ENCODE measurements around the gene NPC1.
"Not testable (repeated sequence)": the region's sequence is repeated elsewhere in the genome, so short reads cannot be mapped to it uniquely, and the experiment has no call there.

Gene NPC1

DNA sequence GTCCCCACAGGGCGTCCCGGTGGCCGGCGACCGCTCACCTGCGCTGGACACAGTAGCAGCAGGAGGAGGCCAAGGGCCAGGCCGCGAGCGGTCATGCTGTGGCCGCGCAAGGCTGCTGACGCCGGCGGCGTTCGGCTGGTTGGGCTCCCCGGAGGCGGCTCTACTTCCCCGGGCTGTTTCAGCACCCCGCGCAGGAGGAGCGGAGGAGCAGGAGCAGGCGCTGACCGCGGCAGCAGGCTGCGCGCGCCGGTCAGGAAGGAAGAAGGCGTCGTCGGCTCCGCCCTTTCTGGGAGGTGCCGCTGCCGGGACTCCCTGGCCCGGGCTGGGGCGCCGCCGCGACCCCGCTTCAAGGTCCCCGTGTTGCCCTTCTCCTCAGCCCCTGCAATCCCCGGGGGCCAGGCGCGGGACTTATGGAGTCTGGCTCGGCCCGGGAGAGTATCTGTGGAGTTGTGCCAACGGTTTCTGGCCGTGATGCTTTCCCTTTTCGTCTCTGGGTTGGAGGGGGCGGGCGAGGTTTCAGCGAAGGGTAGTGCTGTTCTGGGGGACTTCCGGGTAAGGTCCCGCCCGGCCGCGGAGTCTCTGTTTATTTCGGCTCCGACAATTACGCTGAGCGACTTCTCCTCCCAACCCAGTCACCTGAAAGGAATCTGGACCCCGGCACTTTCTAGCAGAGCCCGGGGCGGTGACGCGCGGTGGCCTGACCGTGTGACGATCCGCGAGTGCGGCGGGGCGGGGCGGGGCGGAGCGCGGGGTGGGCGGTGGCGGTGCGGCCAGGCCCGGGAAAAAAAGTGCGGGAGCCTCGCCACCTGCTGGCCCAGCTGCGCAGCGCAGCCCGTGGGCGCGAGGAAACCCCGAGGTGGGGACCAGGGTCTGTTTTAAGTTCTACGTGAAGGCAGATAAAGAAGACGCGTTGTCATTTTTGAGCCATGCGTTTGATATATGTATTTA is at the start of gene NPC1:
TSS of gene NPC1 (minus strand) at position 258 of the 948 bp plus-strand sequence. CDS start at position 95, 163 bp downstream.
- peak; percentile 95 for DNase-seq

DNA sequence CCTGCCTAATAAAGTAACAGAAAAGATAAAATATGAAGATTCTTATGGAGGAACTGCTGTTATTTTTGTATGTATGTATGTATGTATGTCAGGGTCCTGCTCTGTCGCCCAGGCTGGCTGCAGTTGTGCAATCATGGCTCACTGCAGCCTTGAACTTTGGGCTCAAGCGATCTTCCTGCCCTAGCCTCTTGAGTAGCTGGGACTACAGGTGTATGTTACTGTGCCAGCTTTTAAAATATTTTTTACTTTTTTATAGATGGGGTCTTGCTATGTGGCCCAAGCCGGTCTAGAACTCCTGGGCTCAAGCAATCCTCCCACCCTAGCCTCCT is 49.7 kb upstream of the NPC1 start:
- no peak for DNase-seq

DNA sequence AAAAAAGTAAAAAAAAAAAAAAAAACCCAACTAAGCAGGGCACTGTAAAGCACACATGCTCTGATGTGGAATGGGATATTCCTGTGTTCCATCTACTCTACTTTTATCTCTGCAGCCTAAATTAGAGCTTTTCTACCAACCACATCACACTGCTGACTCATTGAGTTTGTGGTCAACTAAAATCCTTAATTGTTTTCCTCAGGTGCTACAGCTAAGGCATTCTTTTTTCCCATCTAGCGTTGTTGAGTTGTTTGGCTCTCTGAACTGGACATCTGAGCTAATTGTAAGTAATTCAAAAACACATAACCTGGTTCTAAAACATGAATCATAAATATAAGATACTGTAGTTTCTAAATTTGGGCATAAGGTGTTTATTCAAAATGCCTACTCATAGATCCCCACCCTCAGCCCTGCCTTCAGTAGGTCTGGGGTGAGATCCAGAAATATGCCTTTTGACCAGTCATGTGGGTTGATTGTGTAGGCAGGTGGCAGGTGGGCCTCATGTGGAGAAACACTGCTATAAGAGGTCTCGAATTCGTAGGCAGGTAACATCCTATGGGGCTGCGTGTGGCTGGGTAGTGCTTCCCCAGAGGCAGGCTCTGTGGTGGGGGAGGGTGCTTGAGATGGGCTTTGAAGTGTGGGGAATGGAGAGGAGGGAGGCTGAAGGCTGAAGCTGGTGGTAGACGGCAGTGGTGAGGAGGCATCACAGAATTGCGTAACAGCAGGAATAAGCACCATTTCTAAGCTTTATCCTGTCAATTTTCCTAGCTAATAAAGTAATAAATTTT is 49.2 kb upstream of the NPC1 start:
- no peak for DNase-seq

DNA sequence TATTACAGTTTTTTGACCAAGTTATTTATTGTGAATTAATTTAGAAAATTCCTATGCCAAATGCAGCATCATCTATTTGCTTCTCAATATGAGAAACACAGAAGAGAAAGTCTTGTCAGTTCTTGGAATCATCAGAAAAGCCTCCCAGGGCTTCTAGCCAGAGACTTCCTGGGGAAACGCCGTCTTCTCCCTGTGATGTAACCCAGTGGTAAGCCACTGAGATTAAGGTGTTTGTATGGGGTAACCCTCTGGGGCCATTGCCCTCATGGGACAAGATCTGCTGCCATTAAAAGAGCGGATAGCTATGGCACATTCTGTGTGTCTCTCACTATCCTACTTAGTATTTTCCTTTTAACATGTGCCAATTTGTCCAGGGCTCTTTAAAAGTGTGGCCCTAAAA is 48.4 kb upstream of the NPC1 start:
- DNase-seq: no peak

DNA sequence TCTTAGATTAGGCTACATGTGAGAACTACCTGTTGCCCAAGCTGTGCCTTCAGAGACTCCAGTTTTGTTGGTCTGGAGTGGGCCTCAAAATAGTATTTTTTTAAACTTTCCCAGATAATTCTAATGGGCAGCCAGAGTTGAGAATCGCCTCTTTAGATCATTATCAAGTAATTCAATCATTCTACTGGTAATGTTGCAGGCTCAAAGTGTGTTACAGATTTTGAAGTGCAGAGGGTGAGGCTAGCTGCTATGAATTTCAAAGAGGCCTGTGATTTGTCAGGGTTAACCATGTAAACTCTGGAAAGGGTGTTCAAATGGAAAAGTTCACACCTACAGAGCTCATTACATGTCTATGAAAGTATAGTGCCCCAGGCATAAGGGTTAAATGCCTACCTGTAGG is 46.3 kb upstream of the NPC1 start:
- DNase-seq: no peak

DNA sequence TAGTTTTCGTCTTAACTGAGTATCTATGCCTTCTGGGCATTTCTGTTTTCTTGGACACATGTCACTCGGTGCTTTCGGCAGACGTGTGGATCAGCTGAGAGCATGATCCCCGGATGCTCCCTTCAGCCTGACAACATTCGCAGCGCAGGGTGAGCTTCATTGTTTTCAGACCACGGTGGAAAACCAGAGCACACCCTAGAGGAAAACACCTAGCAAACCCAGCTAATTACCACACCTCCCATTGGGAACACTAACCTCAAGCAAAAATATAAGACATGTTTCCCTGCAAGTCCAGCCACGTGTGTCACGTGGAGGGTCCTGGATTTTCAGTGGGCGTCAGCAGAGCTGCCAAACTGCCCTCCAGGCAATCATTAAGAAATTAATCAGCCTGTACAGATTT is 45.4 kb upstream of the NPC1 start:
- no peak for DNase-seq

DNA sequence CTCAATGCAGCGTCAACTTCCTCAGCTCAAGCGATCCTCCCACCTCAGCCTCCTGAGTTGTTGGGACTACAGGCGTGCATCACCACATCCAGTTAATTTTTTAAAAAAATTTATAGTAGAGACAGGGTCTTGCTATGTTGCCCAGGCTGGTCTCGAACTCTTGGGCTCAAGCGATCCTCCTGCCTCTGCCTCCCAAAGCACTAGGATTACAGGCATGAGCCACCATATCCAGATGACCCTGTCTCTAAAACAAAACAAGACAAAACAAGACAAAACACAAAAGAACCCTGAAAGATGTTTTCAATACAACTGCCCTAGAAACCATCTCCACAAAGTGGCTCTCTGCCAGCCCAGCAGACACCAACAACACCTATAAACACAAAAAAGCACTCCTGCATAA is 45.0 kb upstream of the NPC1 start:
- no peak for DNase-seq

DNA sequence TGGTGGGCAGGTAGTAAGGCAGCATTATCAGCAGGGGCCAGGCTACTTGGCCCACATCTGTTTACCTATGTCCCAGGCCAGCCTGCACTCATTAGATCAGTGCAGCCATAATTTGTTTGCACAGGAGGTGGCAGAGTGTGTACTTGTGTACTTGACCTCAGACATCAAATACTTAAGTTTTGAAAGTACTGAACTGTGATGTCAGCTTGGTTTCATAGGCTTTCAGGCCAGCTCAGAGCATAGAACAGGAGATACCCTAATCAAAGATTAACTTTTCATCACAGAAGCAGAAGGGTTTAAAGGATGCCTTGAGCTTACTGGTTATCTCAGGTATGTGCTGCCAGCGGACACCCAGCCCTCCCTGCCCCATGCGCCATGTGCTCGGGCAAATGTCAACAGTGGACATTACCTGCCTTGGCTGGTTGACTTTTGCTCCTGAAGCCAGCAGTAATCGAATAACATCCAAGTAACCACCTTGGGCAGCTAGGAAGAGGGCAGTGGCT is 43.2 kb upstream of the NPC1 start:
- no peak for DNase-seq

DNA sequence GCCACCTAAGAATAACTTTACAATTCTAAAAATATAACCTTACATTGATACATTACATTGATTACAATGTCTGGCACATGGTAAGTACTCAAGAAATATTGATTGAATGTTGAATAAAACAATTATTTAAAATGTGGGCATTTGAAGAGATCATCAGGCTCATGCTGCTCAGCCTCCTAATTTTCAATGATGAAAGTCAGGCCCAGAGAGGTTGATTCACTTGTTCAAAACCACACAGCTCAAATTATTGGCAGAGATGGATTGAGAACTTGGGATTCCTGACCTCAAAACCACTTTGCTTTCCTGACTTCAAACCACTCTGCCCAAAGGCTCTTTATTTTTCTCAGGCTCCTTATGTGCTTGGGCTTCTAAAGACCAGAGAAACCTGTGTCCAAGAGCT is 41.7 kb upstream of the NPC1 start:
- DNase-seq: no peak

DNA sequence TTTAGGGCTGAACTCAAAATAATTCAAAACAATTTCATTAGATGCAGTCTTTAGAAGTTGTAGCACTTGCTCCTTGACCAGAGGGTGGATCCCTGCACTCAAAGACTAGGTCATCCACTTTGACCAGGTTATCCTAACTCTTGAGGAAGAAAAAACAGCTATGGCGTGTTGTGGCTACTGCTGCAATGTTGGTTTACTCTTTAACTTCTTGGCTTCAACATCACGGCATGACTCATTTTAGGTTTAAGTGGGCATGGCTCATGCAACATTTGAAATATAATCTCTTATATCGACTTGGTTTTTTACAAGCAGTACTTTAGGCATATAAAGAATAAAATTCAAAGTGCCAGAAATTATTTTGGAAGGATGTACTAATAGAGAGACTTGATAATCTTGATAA is 41.0 kb upstream of the NPC1 start:
- DNase-seq: no peak

DNA sequence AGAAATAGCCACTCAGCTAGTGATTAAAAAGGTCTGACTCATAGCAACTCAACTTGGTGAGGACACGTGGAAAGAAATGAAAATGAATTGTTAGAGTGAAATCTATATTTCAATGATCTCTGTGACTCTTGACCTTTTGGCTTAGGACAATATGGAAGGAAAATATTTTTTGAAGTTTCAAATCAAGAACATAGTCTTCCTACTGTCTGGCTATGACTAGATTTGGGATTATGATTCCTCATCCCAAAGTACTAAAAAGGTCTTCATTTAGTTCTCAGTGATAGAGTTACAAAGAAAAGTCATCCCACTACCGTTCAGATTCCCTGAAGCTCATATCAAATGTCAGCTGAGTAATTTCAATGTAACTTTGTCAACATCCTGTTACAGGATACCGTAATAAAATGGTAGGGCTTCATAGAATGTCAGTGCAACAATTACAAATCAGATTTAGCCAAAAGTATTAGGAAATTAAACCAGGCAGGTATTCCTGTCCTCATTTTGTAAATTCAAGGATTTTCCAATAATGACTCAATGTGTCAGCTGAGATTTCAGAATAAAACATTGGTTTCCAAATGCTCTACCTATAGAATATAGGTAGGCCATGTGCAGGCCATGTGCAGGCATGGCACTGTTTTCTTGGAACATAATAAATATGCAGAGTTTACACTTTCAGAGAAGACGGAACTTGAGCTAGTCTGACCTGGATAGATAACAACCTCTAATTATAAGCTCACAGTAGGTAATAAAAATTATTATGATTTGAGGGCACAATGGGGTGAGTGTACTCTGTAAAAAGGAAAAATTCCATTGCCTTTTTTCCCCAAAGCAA is 40.4 kb upstream of the NPC1 start:
- no peak for DNase-seq

DNA sequence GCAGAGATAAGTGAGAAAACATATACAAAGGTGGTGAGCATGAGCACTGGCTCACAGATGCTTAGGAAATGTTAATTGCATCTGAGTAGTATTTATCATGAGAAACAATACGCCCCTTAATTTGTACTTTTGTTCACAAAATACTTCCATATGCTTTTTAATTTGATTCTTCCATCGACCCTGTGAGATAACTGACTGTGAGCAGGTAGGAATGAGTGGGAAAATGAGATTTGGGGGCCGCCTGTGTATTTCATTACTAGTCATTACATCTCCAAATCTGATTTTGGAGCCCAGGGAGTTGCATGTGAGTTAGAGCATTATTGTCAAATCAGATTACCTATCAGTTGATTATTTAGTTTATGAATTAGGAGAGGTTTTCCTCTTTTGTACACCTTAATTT is 36.7 kb upstream of the NPC1 start:
- no peak for DNase-seq

DNA sequence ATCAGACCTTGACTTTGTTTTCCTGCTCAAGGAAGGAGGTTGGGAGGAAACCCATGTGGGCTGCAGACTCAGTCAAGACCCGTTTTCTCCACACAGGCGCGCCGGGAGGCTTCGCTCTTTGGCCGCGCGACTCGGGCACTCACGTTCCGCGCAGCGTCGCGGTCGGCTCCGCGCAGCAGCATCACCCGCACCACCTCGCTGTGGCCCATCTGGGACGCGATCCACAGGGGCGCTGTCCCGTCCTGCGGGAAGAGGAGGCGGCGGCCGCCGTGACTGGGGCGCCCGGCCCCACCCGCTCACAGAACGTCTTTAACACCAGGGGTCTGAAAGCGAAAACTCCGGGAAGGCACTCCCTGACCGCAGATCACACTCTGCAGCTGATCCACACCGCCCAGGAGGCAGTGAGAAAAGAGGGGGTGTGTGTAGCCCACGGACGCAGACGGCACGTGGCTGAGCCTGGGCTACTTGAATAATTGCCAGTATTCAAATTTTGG is 33.1 kb upstream of the NPC1 start:
- no peak for DNase-seq

DNA sequence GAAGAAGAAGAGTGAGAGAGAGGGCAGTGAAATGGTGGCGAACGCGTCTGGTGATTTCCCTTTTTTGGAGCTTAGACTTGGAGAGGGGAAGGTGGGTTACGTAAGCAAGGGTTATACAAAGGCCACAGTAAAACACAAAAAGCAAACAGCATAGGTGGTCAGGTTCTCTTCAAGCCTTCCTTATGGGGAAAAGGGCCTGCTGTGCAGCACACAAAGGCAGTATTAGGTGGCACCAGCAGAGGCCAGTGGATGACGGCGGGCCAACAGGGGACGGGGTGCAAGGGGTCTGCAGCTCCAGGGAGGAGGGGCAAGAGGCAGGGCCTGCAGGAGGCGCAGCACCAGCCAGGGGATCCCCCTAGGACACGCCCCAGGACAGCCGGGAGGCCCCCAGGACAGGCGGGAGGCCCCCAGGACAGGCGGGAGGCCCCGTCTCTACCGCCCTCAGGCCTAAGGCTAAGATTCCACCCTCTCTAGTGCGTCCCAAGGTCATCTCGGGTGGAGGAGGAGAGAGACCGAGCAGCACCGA is 32.6 kb upstream of the NPC1 start:
- peak; percentile 60 for DNase-seq

DNA sequence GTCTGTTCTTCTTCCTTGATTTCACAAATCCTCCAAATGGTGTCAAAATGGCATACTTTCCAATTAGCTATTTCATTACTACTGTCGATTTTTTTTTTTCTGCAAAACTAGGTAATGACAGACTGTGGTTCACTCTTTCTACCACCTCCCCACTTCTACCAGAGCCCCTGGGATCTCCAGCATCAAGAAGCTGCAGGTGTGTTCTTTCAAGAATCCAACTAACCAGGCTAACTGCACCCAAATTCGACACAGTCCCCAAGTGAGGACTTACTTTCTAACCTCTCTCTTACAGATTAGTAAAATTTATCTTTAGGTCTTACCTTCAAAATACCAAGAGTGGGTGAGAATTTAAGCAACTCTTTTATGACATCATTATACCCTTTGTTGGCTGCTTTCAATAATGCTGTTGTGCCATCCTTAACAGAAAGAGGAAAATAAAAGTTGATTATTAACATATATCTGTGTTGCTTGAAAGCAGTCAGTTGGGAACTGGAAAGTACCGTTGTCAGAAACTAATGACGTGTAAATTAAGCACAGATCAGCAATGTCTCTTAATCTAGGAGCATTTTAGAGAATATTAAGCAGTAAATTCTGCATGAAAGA is 31.2 kb upstream of the NPC1 start:
- DNase-seq: no peak

DNA sequence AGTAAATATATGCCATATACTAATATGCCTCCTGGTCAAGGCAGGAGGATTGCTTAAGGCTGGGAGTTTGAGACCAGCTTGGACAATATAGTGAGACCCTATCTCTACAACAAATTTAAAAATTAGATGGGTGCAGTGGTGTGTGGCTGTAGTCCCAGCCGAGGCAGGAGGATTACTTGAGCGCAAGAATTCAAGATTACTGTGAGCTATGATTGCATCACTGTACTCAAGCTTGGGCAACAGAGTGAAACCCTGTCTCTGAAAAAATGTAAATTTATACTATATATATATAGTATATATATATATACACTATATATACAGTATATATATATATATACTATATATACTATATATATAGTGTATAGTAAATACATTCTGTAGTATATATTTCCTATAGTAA is 30.0 kb upstream of the NPC1 start:
- no peak for DNase-seq

DNA sequence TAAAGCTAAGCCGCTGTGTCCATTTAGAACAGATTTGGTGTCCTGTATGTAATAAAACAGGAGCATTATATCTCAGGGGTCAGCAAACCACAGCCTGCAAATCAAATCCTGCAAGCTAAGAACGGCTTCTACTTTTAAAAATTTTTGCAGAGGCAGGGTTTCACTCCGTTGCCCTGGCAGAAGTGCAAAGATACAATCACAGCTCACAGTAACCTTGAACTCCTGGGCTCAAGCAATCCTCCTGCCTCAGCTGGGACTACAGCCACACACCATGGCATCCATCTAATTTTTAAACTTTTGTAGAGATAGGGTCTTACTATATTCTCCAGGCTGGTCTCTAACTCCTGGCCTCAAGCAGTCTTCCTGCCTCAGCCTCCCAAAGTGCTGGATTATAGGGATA is 28.6 kb upstream of the NPC1 start:
- DNase-seq: no peak

DNA sequence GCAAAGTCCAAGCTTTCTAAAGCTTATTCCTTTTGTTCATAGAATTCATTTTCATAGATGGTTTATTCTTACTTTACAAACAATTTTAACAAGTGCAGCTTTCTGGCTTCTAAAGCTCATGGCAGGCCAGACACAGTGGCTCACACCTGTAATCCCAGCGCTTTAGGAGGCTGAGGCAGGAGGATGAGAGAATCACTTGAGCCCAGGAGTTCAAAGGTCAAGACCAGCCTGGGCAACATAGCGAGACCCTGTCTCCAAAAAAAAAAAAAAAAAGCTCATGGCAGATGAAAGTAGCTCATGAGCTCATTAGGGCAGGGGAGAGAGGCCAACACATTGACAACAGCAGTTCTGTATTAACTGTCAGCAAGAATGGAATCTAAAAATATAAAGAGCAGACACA is 28.1 kb upstream of the NPC1 start:
- no peak for DNase-seq

DNA sequence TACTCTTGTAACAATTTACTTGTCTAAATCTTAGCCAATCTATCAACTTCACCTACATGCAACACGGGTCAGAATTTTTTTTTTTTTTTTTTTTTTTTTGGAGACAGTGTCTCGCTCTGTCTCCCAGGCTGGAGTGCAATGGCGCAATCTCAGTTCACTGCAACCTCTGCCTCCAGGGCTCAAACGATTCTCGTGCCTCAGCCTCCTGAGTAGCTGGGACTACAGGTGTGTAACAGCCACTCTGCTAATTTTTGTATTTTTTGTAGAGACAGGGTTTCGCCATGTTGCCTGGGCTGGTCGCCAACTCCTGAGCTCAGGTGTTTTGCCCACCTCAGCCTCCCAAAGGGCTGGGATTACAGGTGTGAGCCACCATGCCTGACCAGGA is 26.8 kb upstream of the NPC1 start:
- DNase-seq: not testable (repeated sequence)

DNA sequence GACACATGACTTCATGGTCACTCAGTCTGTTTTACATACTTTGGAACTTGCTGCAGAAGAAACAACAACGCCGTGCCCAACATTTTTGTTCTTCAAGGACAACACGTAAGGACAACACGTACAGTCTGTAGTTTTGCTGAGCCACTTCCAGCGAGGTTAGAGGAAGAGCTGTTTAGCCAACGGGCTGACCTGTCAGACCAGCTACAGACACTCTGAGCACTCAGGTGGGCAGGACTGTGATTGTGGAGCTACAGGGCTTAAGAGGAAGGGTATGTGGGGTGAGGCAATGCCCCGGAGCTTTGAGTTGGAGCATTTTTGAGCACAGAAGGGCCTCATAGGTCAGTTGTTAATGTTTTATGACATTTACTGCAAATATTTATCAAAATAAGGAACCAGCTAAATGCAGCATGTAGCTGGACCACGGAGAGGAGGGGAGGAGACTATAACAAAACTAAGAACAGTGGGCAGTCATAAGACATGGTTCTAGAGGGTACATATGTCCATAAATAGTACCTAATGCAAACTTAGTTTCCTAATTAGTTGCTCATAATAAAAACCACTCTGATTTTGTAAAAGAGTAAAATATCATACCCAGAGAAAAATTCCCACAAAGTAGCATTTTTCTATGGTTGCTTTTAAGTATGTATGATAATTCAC is 26.3 kb upstream of the NPC1 start:
- DNase-seq: no peak

DNA sequence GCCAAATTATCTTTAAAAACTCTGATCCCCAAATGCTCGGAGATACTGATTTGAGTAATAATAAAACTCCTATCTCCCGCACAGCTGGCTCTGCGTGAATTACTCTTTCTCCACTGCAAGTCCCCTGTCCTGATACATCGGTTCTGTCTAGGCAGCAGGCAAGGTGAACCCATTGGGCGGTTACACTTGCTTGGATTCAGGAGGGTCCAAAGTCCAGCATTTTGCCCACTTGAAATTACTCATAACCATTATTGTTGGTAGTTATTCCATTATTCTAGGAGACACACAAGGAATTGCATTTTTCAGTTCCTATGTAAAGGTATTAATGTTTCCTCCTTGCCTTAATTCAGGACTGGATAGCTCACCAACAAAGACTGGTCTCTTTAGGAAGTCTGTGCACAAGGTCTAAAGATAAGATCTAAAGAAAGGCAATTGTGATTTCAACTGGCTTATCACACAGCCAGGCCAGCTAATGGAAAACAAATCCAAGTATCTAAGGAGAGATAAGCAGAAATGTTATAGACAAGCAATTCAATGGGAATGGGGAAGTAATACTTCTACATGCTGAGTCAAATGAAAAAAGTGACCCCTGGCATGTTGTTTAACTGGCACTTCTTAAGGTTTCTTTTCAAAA is 23.2 kb upstream of the NPC1 start:
- no peak for DNase-seq

Data from left hindlimb (tissue), 1 donor.